HepG2 (cell line): Measurements from ENCODE around the gene MYBL2. TPM values are rescaled to one million over a fixed set of nuclear protein-coding genes. Genes with fewer than 3 reads are reported as not detected.

Experiments used
- CEBPG ChIP-seq: IDR thresholded peaks from 2 replicates; pipeline ENCODE4 v1.6.1; 2016
- CSRNP1 ChIP-seq: sonication (generic); formaldehyde crosslinking; IDR thresholded peaks from 2 replicates; pipeline ENCODE4 v1.8.1; 2023; ENCODE audit warnings: mild to moderate bottlenecking, missing genetic modification reagents
- ETS1 ChIP-seq: sonication (generic); formaldehyde crosslinking; IDR thresholded peaks from 2 replicates; pipeline ENCODE4 v1.4.0; 2020; ENCODE audit warnings: missing genetic modification reagents
- GABPA ChIP-seq, 2 experiments: IDR thresholded peaks; 2 replicates each; pipeline ENCODE4 v1.6.1; 2011 to 2016; ENCODE audit warnings: low read depth in 2 of 2, low read length in 1 of 2, missing biosample characterization in 1 of 2, missing genetic modification characterization in 1 of 2
- GATA4 ChIP-seq: sonication (generic); IDR thresholded peaks from 2 replicates; pipeline ENCODE4 v1.6.1; 2016; ENCODE audit warnings: antibody characterized with exemption, low read depth, borderline replicate concordance
- GATAD2A ChIP-seq: IDR thresholded peaks from 2 replicates; pipeline ENCODE4 v1.6.1; 2016
- HOXA3 ChIP-seq: sonication (generic); formaldehyde crosslinking; IDR thresholded peaks from 2 replicates; pipeline ENCODE4 v1.5.0; 2020; ENCODE audit warnings: missing genetic modification reagents
- KLF6 ChIP-seq: IDR thresholded peaks from 2 replicates; pipeline ENCODE4 v1.8.0; 2016; ENCODE audit warnings: missing biosample characterization, missing genetic modification reagents
- RELA ChIP-seq: sonication (generic); formaldehyde crosslinking; IDR thresholded peaks from 2 replicates; pipeline ENCODE4 v1.4.0; 2020; ENCODE audit warnings: missing genetic modification reagents
- SIN3B ChIP-seq: fragments of 150-350 bp; IDR thresholded peaks from 2 replicates; pipeline ENCODE4 v1.6.1; 2014; ENCODE audit warnings: low read length
- SRSF1 ChIP-seq: fragments of 200-400 bp; formaldehyde crosslinking; optimal IDR thresholded peaks from 2 replicates; pipeline ENCODE3; 2017; ENCODE audit warnings: mild to moderate bottlenecking, low read depth, low read length, moderate library complexity
- ZFX ChIP-seq: sonication (generic); formaldehyde crosslinking; IDR thresholded peaks from 2 replicates; pipeline ENCODE4 v1.4.0; 2020; ENCODE audit warnings: mild to moderate bottlenecking, low read depth, missing genetic modification reagents, moderate library complexity
- ZNF20 ChIP-seq: sonication (generic); formaldehyde crosslinking; IDR thresholded peaks from 2 replicates; pipeline ENCODE4 v1.4.0; 2020; ENCODE audit warnings: mild to moderate bottlenecking, moderate library complexity, missing genetic modification reagents
- ZNF337 ChIP-seq: sonication (generic); formaldehyde crosslinking; IDR thresholded peaks from 2 replicates; pipeline ENCODE4 v1.5.1; 2020; ENCODE audit warnings: missing genetic modification reagents, low read depth, mild to moderate bottlenecking, borderline replicate concordance
- ZNF557 ChIP-seq: sonication (generic); formaldehyde crosslinking; IDR thresholded peaks from 2 replicates; pipeline ENCODE4 v1.4.0; 2020; ENCODE audit warnings: missing genetic modification reagents
- ZNF768 ChIP-seq: sonication (generic); formaldehyde crosslinking; IDR thresholded peaks from 2 replicates; pipeline ENCODE4 v1.4.0; 2020; ENCODE audit warnings: missing genetic modification reagents
- ZNF781 ChIP-seq: sonication (generic); formaldehyde crosslinking; IDR thresholded peaks from 2 replicates; pipeline ENCODE4 v1.5.1; 2020; ENCODE audit warnings: borderline replicate concordance, mild to moderate bottlenecking, missing genetic modification reagents; ENCODE audit errors: not compliant biosample characterization
- polyA plus RNA-seq, 8 experiments: library from polyadenylated mRNA; depleted of rRNA in 3 of 8; stranded (reverse) in 7 of 8; unstranded in 1 of 8; fragments of >200 nt; fragmentation: Illumina TruSeq in 4 of 8; extraction: Trizol in 4 of 8; gene quantifications; 2 replicates each; pipeline versions ENCODE4 v1.2.1 to v1.2.3, GENCODE V29; 2011 to 2016; ENCODE audit warnings: low read depth in 4 of 8, missing spikeins in 1 of 8, mixed read lengths in 1 of 8; ENCODE audit not compliant: insufficient read depth in 1 of 8
- total RNA-seq, 5 experiments: library from RNA; depleted of rRNA; stranded (reverse); fragments of >200 nt; fragmentation: Illumina TruSeq; extraction: Trizol; gene quantifications; 2 replicates each; pipeline ENCODE4 v1.2.3, GENCODE V29; 2016; ENCODE audit warnings: low read depth in 1 of 5
- TF ChIP-seq, protein P1 (sequence below): sonication (generic); formaldehyde crosslinking; conservative IDR thresholded peaks from 2 replicates; pipeline ENCODE4 v1.4.0; 2020; ENCODE audit warnings: missing genetic modification reagents
- TF ChIP-seq, protein P2 (sequence below): sonication (generic); formaldehyde crosslinking; IDR thresholded peaks from 2 replicates; pipeline ENCODE4 v1.8.1; 2023; ENCODE audit warnings: missing genetic modification reagents, inconsistent platforms, borderline replicate concordance
- TF ChIP-seq, protein P3 (sequence below): sonication (generic); formaldehyde crosslinking; IDR thresholded peaks from 2 replicates; pipeline ENCODE4 v1.4.0; 2020; ENCODE audit warnings: mild to moderate bottlenecking, missing genetic modification reagents
- TF ChIP-seq, protein P4 (sequence below): sonication (generic); formaldehyde crosslinking; IDR thresholded peaks from 2 replicates; pipeline ENCODE4 v1.4.0; 2020; ENCODE audit warnings: mild to moderate bottlenecking, missing genetic modification reagents
- TF ChIP-seq, protein P5 (sequence below): sonication (generic); formaldehyde crosslinking; IDR thresholded peaks from 2 replicates; pipeline ENCODE4 v1.5.1; 2020; ENCODE audit warnings: mild to moderate bottlenecking, missing genetic modification reagents, moderate library complexity

Gene MYBL2
- total and polyA plus RNA-seq, 2 of the 13 experiments (the other 11 are each of a cell fraction or from before 2014, with no cell fraction given) = 11.9 to 66.2 TPM

GRCh38 chr20:43749734-43750294 is 82.9 kb downstream of the MYBL2 start (continued):
- TF ChIP-seq, protein P1, sequence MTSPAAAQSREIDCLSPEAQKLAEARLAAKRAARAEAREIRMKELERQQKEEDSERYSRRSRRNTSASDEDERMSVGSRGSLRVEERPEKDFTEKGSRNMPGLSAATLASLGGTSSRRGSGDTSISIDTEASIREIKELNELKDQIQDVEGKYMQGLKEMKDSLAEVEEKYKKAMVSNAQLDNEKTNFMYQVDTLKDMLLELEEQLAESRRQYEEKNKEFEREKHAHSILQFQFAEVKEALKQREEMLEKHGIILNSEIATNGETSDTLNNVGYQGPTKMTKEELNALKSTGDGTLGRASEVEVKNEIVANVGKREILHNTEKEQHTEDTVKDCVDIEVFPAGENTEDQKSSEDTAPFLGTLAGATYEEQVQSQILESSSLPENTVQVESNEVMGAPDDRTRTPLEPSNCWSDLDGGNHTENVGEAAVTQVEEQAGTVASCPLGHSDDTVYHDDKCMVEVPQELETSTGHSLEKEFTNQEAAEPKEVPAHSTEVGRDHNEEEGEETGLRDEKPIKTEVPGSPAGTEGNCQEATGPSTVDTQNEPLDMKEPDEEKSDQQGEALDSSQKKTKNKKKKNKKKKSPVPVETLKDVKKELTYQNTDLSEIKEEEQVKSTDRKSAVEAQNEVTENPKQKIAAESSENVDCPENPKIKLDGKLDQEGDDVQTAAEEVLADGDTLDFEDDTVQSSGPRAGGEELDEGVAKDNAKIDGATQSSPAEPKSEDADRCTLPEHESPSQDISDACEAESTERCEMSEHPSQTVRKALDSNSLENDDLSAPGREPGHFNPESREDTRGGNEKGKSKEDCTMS (CRISPR knock-in tag) = no peak
- TF ChIP-seq KLF6 (no peak), CEBPG (no peak), ETS1 (CRISPR knock-in tag) (no peak), CSRNP1 (CRISPR knock-in tag) (no peak), ZFX (CRISPR knock-in tag) (no peak), ZNF337 (CRISPR knock-in tag) (no peak), HOXA3 (CRISPR knock-in tag) (peak; percentile 35; the same call in 1 of the 2 replicates), SRSF1 (no peak), ZNF20 (CRISPR knock-in tag) (no peak), GATAD2A (CRISPR knock-in tag) (no peak), RELA (CRISPR knock-in tag) (0 out of 2 replicates have a peak, but pooled peaks have one; percentile 40), GATA4 (no peak), ZNF557 (CRISPR knock-in tag) (0 out of 2 replicates have a peak, but pooled peaks have one; percentile 35), GABPA (IDR thresholded peaks at IDR 0.05; ENCODE audit: low read depth, low read length) (no peak), GABPA (CRISPR knock-in tag; IDR thresholded peaks at IDR 0.05; ENCODE audit: low read depth) (no peak), ZNF768 (CRISPR knock-in tag) (peak; percentile 59; the same call in 1 of the 2 replicates), ZNF781 (CRISPR knock-in tag) (peak; percentile 54), SIN3B (no peak)
- TF ChIP-seq, protein P2, sequence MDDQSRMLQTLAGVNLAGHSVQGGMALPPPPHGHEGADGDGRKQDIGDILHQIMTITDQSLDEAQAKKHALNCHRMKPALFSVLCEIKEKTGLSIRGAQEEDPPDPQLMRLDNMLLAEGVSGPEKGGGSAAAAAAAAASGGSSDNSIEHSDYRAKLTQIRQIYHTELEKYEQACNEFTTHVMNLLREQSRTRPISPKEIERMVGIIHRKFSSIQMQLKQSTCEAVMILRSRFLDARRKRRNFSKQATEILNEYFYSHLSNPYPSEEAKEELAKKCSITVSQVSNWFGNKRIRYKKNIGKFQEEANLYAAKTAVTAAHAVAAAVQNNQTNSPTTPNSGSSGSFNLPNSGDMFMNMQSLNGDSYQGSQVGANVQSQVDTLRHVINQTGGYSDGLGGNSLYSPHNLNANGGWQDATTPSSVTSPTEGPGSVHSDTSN (CRISPR knock-in tag) = no peak
- TF ChIP-seq, protein P3, sequence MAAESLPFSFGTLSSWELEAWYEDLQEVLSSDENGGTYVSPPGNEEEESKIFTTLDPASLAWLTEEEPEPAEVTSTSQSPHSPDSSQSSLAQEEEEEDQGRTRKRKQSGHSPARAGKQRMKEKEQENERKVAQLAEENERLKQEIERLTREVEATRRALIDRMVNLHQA (CRISPR knock-in tag) = no peak
- TF ChIP-seq, protein P4, sequence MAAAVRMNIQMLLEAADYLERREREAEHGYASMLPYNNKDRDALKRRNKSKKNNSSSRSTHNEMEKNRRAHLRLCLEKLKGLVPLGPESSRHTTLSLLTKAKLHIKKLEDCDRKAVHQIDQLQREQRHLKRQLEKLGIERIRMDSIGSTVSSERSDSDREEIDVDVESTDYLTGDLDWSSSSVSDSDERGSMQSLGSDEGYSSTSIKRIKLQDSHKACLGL (CRISPR knock-in tag) = no peak
- TF ChIP-seq, protein P5, sequence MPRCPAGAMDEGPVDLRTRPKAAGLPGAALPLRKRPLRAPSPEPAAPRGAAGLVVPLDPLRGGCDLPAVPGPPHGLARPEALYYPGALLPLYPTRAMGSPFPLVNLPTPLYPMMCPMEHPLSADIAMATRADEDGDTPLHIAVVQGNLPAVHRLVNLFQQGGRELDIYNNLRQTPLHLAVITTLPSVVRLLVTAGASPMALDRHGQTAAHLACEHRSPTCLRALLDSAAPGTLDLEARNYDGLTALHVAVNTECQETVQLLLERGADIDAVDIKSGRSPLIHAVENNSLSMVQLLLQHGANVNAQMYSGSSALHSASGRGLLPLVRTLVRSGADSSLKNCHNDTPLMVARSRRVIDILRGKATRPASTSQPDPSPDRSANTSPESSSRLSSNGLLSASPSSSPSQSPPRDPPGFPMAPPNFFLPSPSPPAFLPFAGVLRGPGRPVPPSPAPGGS = no peak
